Left ventricle myocardium superior (tissue), 1 donor: Measurements from ENCODE around the gene SLC7A6. TPM values are rescaled to one million over a fixed set of nuclear protein-coding genes. Genes with fewer than 3 reads are reported as not detected.

Experiments
- ATAC-seq: fragments of 200-7000 bp; cut with Tn5 transposase; one replicate; pipeline ENCODE4 v1.9.1; 2020; ENCODE audit warnings: mild to moderate bottlenecking, moderate library complexity
- DNase-seq: peaks from one replicate; pipeline ENCODE4 v3.0.0-alpha.2; 2020
- intact Hi-C: fragments of 100-400 bp; cut with micrococcal nuclease; formaldehyde crosslinking; loops from one replicate; pipeline ENCODE4 v1.11.0; 2022
- long read RNA-seq: library from polyadenylated mRNA; unstranded; transcript quantifications from one replicate; pipeline ENCODE4 v2.0.0, GENCODE V29; 2021
- total RNA-seq: library from RNA; stranded (reverse); fragmentation: NEBNext Ultra II Directional; extraction: Animal tissue kit (Norgen Biotek cat#: 25700); gene quantifications from one replicate; pipeline ENCODE4 v1.2.1, GENCODE V29; 2021
- donor health status: DM: no; HTN: yes; CAD: no; lungs with severe emphysema.

Gene SLC7A6
- total RNA-seq, result 38.2 TPM
- long read RNA-seq, full-length matches to known transcripts, result 1 of 23 reads
- long read RNA-seq, partial matches to known transcripts, result 14 of 23 reads
- long read RNA-seq, other reads (novel, unspliced or antisense), result 8 of 23 reads

- intact Hi-C loops, result loop anchor here (5.0 kb wide), 1 partner anchor 48 kb away; the partner anchor contains the start of genes PRMT7 and SLC7A6OS
- ATAC-seq, result peak; percentile 79
- peak; percentile 89 for DNase-seq
Observed at GRCh38 chr16:68264128-68265077, at the start of gene SLC7A6. TSS of gene SLC7A6 (plus strand) at chr16:68264526. CDS start at chr16:68274727, 10,201 bp downstream.

DNA sequence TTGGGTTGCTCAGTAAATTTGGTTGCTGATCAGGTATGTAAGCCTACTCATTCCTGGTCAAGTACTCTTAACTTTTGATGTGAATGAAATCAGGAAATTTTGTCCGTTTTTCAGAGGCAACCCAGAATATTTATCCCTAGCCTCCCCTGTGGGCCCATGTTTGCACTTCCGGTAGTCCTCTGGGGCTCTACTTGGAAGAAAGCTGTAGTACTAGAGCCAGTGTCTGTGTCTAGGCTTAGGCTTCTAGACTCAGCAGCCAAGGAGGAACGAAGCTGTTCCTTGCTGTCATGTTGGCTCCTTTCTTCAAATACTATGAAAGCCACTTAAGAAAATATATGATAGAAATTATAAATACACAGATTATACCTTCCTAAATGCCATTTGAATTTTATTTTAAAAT lies 49.6 kb upstream of the SLC7A6 start:
- intact Hi-C loops, result no loop called here
- DNase-seq, result no peak
- peak; percentile 75 for ATAC-seq

- ATAC-seq (no peak), DNase-seq (no peak)
- intact Hi-C loops, result no loop called here
Observed at GRCh38 chr16:68215302-68215701, 49.0 kb upstream of the SLC7A6 start.

DNA sequence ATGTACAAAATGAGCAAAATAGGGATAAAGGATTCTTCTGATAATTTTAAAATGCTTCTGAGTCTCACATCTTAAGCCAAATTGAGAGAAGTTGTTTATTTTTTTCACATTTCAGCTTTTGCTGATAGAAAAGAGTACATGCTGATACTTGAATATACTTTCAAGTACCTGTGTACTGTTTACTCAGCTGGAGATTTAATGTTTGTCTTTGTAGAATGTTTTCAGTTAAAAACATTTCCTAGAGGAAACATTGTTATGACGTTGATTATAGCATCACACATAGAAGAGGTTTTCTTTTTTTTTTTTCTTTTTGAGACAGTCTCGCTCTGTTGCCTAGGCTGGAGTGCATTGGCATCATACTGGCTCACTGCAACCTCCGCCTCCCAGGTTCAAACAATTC lies 48.1 kb upstream of the SLC7A6 start:
- ATAC-seq, result no peak
- intact Hi-C loops, result no loop called here

DNA sequence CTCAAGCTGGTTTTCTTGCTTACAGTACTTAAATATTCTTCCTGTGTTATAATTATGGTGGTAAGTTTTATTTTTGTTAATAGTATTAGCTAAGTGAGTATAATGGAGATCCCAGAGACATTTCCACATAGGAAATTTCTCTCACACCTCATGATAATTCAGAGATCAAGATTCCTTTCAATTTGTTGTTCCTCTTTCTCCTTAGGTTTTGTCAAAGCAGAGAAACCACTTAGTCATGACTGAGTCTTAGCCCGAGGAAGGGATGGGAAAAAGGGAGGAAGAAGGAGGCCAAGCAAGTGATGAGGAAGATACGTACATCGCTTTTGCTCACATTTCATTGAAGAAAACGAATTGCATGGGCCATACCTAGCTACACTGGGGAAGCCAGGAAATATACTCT lies 46.8 kb upstream of the SLC7A6 start:
- DNase-seq, result no peak
- intact Hi-C loops, result no loop called here
- no peak for ATAC-seq

More for the DNA sequence above, 48.1 kb upstream of the SLC7A6 start:
- DNase-seq, result no peak

- intact Hi-C loops, result loop anchor here (10.0 kb wide), 1 partner anchor 125 kb away; no protein-coding TSS in a partner anchor
- DNase-seq (no peak), ATAC-seq (no peak)
Observed at GRCh38 chr16:68219725-68220351, 44.5 kb upstream of the SLC7A6 start.

- DNase-seq (no peak), ATAC-seq (no peak)
- intact Hi-C loops, result loop anchor here (10.0 kb wide), 1 partner anchor 128 kb away; no protein-coding TSS in a partner anchor
Observed at GRCh38 chr16:68223072-68223471, 41.3 kb upstream of the SLC7A6 start.

- no peak for DNase-seq
- intact Hi-C loops, result loop anchor here (10.0 kb wide), 1 partner anchor 131 kb away; no protein-coding TSS in a partner anchor
- ATAC-seq, result no peak
Observed at GRCh38 chr16:68226116-68226515, 38.2 kb upstream of the SLC7A6 start.

- DNase-seq (no peak), ATAC-seq (peak; percentile 23)
- intact Hi-C loops, result loop anchor here (10.0 kb wide), 1 partner anchor 132 kb away; no protein-coding TSS in a partner anchor
Observed at GRCh38 chr16:68227183-68227793, 37.0 kb upstream of the SLC7A6 start.

- ATAC-seq, result peak; percentile 25
- intact Hi-C loops, result loop anchor here (10.0 kb wide), 1 partner anchor 133 kb away; no protein-coding TSS in a partner anchor
- no peak for DNase-seq
Observed at GRCh38 chr16:68227850-68228553, 36.3 kb upstream of the SLC7A6 start.

DNA sequence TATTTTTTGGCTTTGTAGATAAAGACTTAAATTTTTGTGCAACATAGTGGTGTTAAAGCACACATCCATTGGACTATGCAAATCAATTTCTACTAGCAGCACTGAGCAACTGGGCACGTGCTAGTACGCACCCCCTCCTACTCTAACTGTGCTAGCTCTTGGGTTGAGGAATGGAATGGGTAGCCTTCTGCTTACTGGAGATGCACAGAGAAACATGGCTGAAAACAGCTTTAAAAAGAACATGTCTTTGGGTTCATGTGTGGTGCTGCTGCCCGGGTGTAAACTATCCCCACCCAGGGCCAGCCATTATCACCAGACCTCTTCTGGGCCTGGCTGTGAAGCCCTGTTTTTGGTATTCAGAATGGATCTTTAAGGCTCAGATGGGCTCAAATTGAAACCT lies 35.7 kb upstream of the SLC7A6 start:
- intact Hi-C loops, result loop anchor here (10.0 kb wide), 1 partner anchor 134 kb away; no protein-coding TSS in a partner anchor
- DNase-seq (no peak), ATAC-seq (no peak)

- no peak for DNase-seq
- ATAC-seq, result peak; percentile 49
- intact Hi-C loops, result loop anchor here (10.0 kb wide), 1 partner anchor 135 kb away; no protein-coding TSS in a partner anchor
Observed at GRCh38 chr16:68229431-68230175, 34.7 kb upstream of the SLC7A6 start.

DNA sequence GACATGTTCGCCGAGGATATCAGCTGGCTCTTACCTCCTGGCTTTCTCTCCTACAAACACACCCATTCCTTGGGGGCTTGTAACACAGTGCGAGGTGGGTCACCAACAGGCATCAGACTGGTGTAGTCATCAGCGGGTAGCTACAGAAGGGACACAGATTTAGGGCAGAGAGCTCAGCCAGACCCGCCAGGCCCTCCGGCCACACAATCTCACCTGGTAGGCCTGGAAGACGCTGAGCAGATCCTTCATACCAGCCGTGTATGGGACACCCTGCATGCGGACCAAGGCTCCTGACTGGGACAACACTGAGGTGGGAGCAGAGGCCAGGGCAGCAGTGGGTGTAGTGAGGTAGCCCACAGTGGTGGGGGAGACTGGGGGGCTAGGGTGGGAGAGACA lies 34.2 kb upstream of the SLC7A6 start:
- DNase-seq (no peak), ATAC-seq (no peak)
- intact Hi-C loops, result no loop called here

DNA sequence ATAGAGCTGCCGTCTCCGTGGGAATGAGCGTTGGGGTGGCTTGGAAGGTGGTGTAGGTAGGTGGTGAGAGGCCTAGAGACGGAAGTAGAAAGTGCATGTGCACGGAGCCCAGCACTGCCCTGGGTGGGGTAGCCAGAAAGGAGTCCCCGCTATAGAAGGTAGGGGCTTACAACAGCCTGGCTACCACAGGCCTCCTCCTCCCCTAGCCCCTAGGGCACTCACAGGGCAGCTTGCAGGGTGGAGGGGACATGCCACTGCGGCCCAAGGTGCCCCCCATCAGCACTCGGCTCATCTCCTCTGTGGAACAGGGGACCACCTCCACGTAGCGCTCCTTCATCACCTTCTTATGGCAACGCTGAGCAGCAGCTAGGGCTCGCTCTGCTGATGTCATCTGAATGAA lies 33.4 kb upstream of the SLC7A6 start:
- no peak for ATAC-seq
- no peak for DNase-seq
- intact Hi-C loops, result no loop called here

- ATAC-seq, result no peak
- intact Hi-C loops, result no loop called here
- no peak for DNase-seq
Observed at GRCh38 chr16:68231384-68232136, 32.8 kb upstream of the SLC7A6 start.

GRCh38 chr16:68232335-68232734 lies 32.0 kb upstream of the SLC7A6 start:
- no peak for ATAC-seq
- intact Hi-C loops, result no loop called here
- no peak for DNase-seq

GRCh38 chr16:68233085-68233834 lies 31.1 kb upstream of the SLC7A6 start:
- intact Hi-C loops, result no loop called here
- no peak for DNase-seq
- ATAC-seq, result no peak
